Lower leg skin (tissue), 3 donors: ENCODE measurements around the gene RGS5.

Source experiments
- CTCF ChIP-seq, 3 donors: fragments of 450-650 bp; IDR thresholded peaks; one replicate each; pipeline ENCODE4 v1.5.1; 2016; ENCODE audit warnings: antibody characterized with exemption in 3 of 3, mild to moderate bottlenecking in 3 of 3, moderate library complexity in 2 of 3
- POLR2A ChIP-seq, 2 donors: fragments of 450-650 bp; IDR thresholded peaks; one replicate each; pipeline ENCODE4 v1.6.1; 2016 to 2017; ENCODE audit warnings: antibody characterized with exemption in 2 of 2, mild to moderate bottlenecking in 1 of 2, moderate library complexity in 1 of 2

GRCh38 chr1:163250382-163250974 lies 47.8 kb upstream of the RGS5 start:
- no peak for TF ChIP-seq CTCF (IDR thresholded peaks at IDR 0.05)
- no peak for TF ChIP-seq POLR2A (IDR thresholded peaks at IDR 0.05)
